WTC11 (cell line): ENCODE results near the gene JKAMP. TPM values are rescaled to one million over a fixed set of nuclear protein-coding genes. Genes with fewer than 3 reads are reported as not detected.

ENCODE experiments used
- ESRRA ChIP-seq: sonication (generic); formaldehyde crosslinking; IDR thresholded peaks from 2 replicates; pipeline ENCODE4 v1.8.1; 2022; ENCODE audit warnings: mild to moderate bottlenecking, missing genetic modification reagents, borderline replicate concordance
- FOXJ3 ChIP-seq: sonication (generic); formaldehyde crosslinking; IDR thresholded peaks from 2 replicates; pipeline ENCODE4 v1.9.0; 2021; ENCODE audit warnings: missing genetic modification reagents, mild to moderate bottlenecking, borderline replicate concordance
- GTF2I ChIP-seq: fragments of 250-450 bp; sonication (Bioruptor Pico); conservative IDR thresholded peaks from 2 replicates; pipeline ENCODE4 v1.4.0; 2021; ENCODE audit warnings: mild to moderate bottlenecking
- HMGA2 ChIP-seq: fragments of 250-450 bp; sonication (Bioruptor Pico); IDR thresholded peaks from 2 replicates; pipeline ENCODE4 v1.4.0; 2021; ENCODE audit warnings: mild to moderate bottlenecking, moderate library complexity
- IRF2 ChIP-seq: sonication (generic); formaldehyde crosslinking; IDR thresholded peaks from 2 replicates; pipeline ENCODE4 v1.8.0; 2022; ENCODE audit warnings: low read depth, missing genetic modification reagents, borderline replicate concordance
- MYBL2 ChIP-seq: sonication (generic); formaldehyde crosslinking; IDR thresholded peaks from 2 replicates; pipeline ENCODE4 v1.8.1; 2023; ENCODE audit warnings: mild to moderate bottlenecking, moderate library complexity, missing genetic modification reagents
- NFATC4 ChIP-seq: fragments of 250-450 bp; sonication (Bioruptor Pico); IDR thresholded peaks from 2 replicates; pipeline ENCODE4 v1.9.0; 2021; ENCODE audit warnings: mild to moderate bottlenecking
- NR1H2 ChIP-seq: sonication (generic); formaldehyde crosslinking; IDR thresholded peaks from 2 replicates; pipeline ENCODE4 v1.9.0; 2021; ENCODE audit warnings: mild to moderate bottlenecking, moderate library complexity, missing genetic modification reagents
- NR3C1 ChIP-seq: sonication (generic); formaldehyde crosslinking; conservative IDR thresholded peaks from 2 replicates; pipeline ENCODE4 v1.8.1; 2023; ENCODE audit warnings: low read depth, mild to moderate bottlenecking, missing genetic modification reagents
- OVOL2 ChIP-seq: fragments of 250-450 bp; sonication (Bioruptor Pico); IDR thresholded peaks from 2 replicates; pipeline ENCODE4 v1.9.0; 2021; ENCODE audit warnings: mild to moderate bottlenecking, borderline replicate concordance
- SMAD4 ChIP-seq: sonication (generic); formaldehyde crosslinking; IDR thresholded peaks from 2 replicates; pipeline ENCODE4 v1.8.0; 2022; ENCODE audit warnings: mild to moderate bottlenecking, missing genetic modification reagents
- TEAD4 ChIP-seq: sonication (generic); formaldehyde crosslinking; IDR thresholded peaks from 2 replicates; pipeline ENCODE4 v1.8.0; 2022; ENCODE audit warnings: mild to moderate bottlenecking, missing genetic modification reagents
- ZBTB21 ChIP-seq: sonication (generic); formaldehyde crosslinking; IDR thresholded peaks from 2 replicates; pipeline ENCODE4 v1.8.1; 2023; ENCODE audit warnings: mild to moderate bottlenecking, missing genetic modification reagents, borderline replicate concordance
- ZNF219 ChIP-seq: sonication (generic); formaldehyde crosslinking; IDR thresholded peaks from 2 replicates; pipeline ENCODE4 v1.8.0; 2023; ENCODE audit warnings: missing genetic modification reagents, mild to moderate bottlenecking, borderline replicate concordance
- ZNF232 ChIP-seq: sonication (generic); formaldehyde crosslinking; IDR thresholded peaks from 2 replicates; pipeline ENCODE4 v1.8.0; 2022; ENCODE audit warnings: mild to moderate bottlenecking, missing genetic modification reagents
- ZNF317 ChIP-seq: sonication (generic); formaldehyde crosslinking; IDR thresholded peaks from 2 replicates; pipeline ENCODE4 v1.8.1; 2023; ENCODE audit warnings: low read depth, mild to moderate bottlenecking, moderate library complexity, missing genetic modification reagents, borderline replicate concordance
- total RNA-seq: library from RNA; stranded (reverse); gene quantifications from 3 replicates; pipeline ENCODE4 v1.2.3, GENCODE V29; 2021
- TF ChIP-seq, protein P1 (sequence below): fragments of 250-450 bp; sonication (Bioruptor Pico); IDR thresholded peaks from 2 replicates; pipeline ENCODE4 v2.1.2; 2022; ENCODE audit warnings: mild to moderate bottlenecking, moderate library complexity
- TF ChIP-seq, protein P2 (sequence below): sonication (generic); formaldehyde crosslinking; IDR thresholded peaks from 2 replicates; pipeline ENCODE4 v1.8.1; 2022; ENCODE audit warnings: low read depth, missing genetic modification reagents, borderline replicate concordance
- TF ChIP-seq, protein P3 (sequence below): sonication (generic); formaldehyde crosslinking; conservative IDR thresholded peaks from 2 replicates; pipeline ENCODE4 v1.8.1; 2022; ENCODE audit warnings: mild to moderate bottlenecking, missing genetic modification reagents
- TF ChIP-seq, protein P4 (sequence below): fragments of 250-450 bp; sonication (Bioruptor Pico); IDR thresholded peaks from 2 replicates; pipeline ENCODE4 v1.8.0; 2021; ENCODE audit warnings: mild to moderate bottlenecking
- TF ChIP-seq, protein P5 (sequence below): sonication (generic); formaldehyde crosslinking; IDR thresholded peaks from 2 replicates; pipeline ENCODE4 v1.8.1; 2023; ENCODE audit warnings: mild to moderate bottlenecking, missing genetic modification reagents, moderate library complexity
- TF ChIP-seq, protein P6 (sequence below): sonication (generic); formaldehyde crosslinking; IDR thresholded peaks from 2 replicates; pipeline ENCODE4 v1.8.1; 2022; ENCODE audit warnings: mild to moderate bottlenecking, missing genetic modification reagents, moderate library complexity, borderline replicate concordance
- TF ChIP-seq, protein P7 (sequence below): sonication (generic); formaldehyde crosslinking; IDR thresholded peaks from 2 replicates; pipeline ENCODE4 v1.8.1; 2023; ENCODE audit warnings: mild to moderate bottlenecking, missing genetic modification reagents, moderate library complexity
- TF ChIP-seq, protein P8 (sequence below): sonication (generic); formaldehyde crosslinking; IDR thresholded peaks from 2 replicates; pipeline ENCODE4 v1.8.0; 2022; ENCODE audit warnings: mild to moderate bottlenecking, missing genetic modification reagents
- TF ChIP-seq, protein P9 (sequence below): sonication (generic); formaldehyde crosslinking; IDR thresholded peaks from 2 replicates; pipeline ENCODE4 v1.8.1; 2022; ENCODE audit warnings: missing genetic modification reagents, borderline replicate concordance

The JKAMP gene
- total RNA-seq, 1 experiment from 2014 or later: 33.2 TPM

DNA sequence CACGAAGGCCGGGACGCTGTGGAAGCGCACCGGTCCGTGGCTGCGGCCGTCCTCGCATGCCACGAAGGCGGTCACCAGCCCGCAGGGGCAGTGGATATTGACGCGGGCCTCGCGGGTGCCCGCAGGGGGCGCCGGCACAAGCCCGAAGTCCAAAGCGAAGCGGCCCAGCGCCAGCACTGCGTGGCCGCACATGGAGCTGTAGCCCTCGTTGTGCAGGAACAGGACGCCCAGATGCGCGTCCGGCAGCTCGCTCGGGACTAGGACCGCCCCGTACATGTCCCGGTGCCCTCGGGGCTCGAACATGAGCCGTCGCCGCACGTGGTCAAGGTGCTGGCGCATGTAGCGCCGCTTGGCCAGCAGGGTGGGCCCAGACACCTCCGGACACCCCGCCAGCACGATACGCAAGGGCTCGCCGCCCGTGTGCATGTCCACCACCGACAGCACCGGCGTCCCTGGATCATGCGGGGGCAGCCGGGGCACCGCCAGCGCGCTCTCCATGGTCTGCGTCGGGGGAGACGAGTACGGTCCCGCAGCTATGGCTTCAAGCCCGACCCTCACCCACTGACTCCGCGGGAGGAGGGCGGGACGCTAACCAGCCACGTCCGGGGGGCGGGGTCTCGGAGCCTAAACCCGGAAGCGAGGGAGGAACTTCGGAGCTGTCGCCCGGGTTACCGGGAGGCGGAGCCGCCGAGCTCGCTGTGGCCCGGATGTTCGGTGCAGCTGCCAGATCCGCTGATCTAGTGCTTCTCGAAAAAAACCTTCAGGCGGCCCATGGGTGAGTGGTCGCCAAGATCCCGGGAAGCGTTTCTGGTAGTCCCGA, at the start of gene JKAMP, which contains the start of gene L3HYPDH (continued):
- TF ChIP-seq, protein P1, sequence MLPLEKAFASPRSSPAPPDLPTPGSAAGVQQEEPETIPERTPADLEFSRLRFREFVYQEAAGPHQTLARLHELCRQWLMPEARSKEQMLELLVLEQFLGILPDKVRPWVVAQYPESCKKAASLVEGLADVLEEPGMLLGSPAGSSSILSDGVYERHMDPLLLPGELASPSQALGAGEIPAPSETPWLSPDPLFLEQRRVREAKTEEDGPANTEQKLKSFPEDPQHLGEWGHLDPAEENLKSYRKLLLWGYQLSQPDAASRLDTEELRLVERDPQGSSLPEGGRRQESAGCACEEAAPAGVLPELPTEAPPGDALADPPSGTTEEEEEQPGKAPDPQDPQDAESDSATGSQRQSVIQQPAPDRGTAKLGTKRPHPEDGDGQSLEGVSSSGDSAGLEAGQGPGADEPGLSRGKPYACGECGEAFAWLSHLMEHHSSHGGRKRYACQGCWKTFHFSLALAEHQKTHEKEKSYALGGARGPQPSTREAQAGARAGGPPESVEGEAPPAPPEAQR (CRISPR knock-in tag): no peak
- TF ChIP-seq IRF2 (peak; percentile 58; the same call in 1 of the 2 replicates), NR1H2 (CRISPR knock-in tag) (no peak), NFATC4 (no peak), MYBL2 (CRISPR knock-in tag) (peak; percentile 88; the same call in 1 of the 2 replicates), ESRRA (CRISPR knock-in tag) (peak; percentile 84; the same call in 1 of the 2 replicates), TEAD4 (CRISPR knock-in tag) (0 out of 2 replicates have a peak, but pooled peaks have one; percentile 15), ZNF317 (CRISPR knock-in tag) (no peak), NR3C1 (CRISPR knock-in tag) (no peak), SMAD4 (CRISPR knock-in tag) (no peak), GTF2I (CRISPR knock-in tag) (no peak), OVOL2 (CRISPR knock-in tag) (no peak), ZNF232 (peak; percentile 85), HMGA2 (no peak), ZNF219 (0 out of 2 replicates have a peak, but pooled peaks have one; percentile 67), FOXJ3 (CRISPR knock-in tag) (no peak), ZBTB21 (CRISPR knock-in tag) (peak; percentile 75)
- TF ChIP-seq, protein P2, sequence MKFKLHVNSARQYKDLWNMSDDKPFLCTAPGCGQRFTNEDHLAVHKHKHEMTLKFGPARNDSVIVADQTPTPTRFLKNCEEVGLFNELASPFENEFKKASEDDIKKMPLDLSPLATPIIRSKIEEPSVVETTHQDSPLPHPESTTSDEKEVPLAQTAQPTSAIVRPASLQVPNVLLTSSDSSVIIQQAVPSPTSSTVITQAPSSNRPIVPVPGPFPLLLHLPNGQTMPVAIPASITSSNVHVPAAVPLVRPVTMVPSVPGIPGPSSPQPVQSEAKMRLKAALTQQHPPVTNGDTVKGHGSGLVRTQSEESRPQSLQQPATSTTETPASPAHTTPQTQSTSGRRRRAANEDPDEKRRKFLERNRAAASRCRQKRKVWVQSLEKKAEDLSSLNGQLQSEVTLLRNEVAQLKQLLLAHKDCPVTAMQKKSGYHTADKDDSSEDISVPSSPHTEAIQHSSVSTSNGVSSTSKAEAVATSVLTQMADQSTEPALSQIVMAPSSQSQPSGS (CRISPR knock-in tag): peak; percentile 77
- TF ChIP-seq, protein P3, sequence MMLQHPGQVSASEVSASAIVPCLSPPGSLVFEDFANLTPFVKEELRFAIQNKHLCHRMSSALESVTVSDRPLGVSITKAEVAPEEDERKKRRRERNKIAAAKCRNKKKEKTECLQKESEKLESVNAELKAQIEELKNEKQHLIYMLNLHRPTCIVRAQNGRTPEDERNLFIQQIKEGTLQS (CRISPR knock-in tag): peak; percentile 82
- TF ChIP-seq, protein P4, sequence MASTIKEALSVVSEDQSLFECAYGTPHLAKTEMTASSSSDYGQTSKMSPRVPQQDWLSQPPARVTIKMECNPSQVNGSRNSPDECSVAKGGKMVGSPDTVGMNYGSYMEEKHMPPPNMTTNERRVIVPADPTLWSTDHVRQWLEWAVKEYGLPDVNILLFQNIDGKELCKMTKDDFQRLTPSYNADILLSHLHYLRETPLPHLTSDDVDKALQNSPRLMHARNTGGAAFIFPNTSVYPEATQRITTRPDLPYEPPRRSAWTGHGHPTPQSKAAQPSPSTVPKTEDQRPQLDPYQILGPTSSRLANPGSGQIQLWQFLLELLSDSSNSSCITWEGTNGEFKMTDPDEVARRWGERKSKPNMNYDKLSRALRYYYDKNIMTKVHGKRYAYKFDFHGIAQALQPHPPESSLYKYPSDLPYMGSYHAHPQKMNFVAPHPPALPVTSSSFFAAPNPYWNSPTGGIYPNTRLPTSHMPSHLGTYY (CRISPR knock-in tag): no peak
- TF ChIP-seq, protein P5, sequence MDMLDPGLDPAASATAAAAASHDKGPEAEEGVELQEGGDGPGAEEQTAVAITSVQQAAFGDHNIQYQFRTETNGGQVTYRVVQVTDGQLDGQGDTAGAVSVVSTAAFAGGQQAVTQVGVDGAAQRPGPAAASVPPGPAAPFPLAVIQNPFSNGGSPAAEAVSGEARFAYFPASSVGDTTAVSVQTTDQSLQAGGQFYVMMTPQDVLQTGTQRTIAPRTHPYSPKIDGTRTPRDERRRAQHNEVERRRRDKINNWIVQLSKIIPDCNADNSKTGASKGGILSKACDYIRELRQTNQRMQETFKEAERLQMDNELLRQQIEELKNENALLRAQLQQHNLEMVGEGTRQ (CRISPR knock-in tag): peak; percentile 84
- TF ChIP-seq, protein P6, sequence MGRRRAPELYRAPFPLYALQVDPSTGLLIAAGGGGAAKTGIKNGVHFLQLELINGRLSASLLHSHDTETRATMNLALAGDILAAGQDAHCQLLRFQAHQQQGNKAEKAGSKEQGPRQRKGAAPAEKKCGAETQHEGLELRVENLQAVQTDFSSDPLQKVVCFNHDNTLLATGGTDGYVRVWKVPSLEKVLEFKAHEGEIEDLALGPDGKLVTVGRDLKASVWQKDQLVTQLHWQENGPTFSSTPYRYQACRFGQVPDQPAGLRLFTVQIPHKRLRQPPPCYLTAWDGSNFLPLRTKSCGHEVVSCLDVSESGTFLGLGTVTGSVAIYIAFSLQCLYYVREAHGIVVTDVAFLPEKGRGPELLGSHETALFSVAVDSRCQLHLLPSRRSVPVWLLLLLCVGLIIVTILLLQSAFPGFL (CRISPR knock-in tag): no peak
- TF ChIP-seq, protein P7, sequence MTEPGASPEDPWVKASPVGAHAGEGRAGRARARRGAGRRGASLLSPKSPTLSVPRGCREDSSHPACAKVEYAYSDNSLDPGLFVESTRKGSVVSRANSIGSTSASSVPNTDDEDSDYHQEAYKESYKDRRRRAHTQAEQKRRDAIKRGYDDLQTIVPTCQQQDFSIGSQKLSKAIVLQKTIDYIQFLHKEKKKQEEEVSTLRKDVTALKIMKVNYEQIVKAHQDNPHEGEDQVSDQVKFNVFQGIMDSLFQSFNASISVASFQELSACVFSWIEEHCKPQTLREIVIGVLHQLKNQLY: no peak
- TF ChIP-seq, protein P8, sequence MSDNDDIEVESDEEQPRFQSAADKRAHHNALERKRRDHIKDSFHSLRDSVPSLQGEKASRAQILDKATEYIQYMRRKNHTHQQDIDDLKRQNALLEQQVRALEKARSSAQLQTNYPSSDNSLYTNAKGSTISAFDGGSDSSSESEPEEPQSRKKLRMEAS (CRISPR knock-in tag): peak; percentile 99
- TF ChIP-seq, protein P9, sequence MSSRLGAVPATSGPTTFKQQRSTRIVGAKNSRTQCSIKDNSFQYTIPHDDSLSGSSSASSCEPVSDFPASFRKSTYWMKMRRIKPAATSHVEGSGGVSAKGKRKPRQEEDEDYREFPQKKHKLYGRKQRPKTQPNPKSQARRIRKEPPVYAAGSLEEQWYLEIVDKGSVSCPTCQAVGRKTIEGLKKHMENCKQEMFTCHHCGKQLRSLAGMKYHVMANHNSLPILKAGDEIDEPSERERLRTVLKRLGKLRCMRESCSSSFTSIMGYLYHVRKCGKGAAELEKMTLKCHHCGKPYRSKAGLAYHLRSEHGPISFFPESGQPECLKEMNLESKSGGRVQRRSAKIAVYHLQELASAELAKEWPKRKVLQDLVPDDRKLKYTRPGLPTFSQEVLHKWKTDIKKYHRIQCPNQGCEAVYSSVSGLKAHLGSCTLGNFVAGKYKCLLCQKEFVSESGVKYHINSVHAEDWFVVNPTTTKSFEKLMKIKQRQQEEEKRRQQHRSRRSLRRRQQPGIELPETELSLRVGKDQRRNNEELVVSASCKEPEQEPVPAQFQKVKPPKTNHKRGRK (CRISPR knock-in tag): peak; percentile 67; the same call in 1 of the 2 replicates
